ENCODE measurements around the gene SUCLG2. TPM values are rescaled to one million over a fixed set of nuclear protein-coding genes. Genes with fewer than 3 reads are reported as not detected.
"Not testable (repeated sequence)": the region's sequence is repeated elsewhere in the genome, so short reads cannot be mapped to it uniquely, and the experiment has no call there.

Gene SUCLG2
- total RNA-seq, 1 donor from 2014 or later, result 20.8 TPM

GRCh38 chr3:67551361-67552016 lies 102.9 kb downstream of the SUCLG2 start:
- no peaks in the 10 kb centered on the region for H3K4me1 ChIP-seq (ENCODE audit: insufficient read depth, low read length)

GRCh38 chr3:67550541-67550940 lies 103.9 kb downstream of the SUCLG2 start:
- no peaks in the 10 kb centered on the region for H3K36me3 Mint-ChIP-seq (ENCODE audit: low read depth, unreplicated experiment)
- H3K9me3 ChIP-seq (ENCODE audit: insufficient read depth, low read depth, low read length), result no peaks in the 10 kb centered on the region
- no peaks in the 10 kb centered on the region for H3K27me3 Mint-ChIP-seq (ENCODE audit: low read depth, unreplicated experiment)

More at GRCh38 chr3:67551361-67552016, 102.9 kb downstream of the SUCLG2 start:
- Histone ChIP-seq H3K27ac (ENCODE audit: low read depth, low read length) (no peak overlapping the region), H3K9ac (ENCODE audit: low read length) (no peak overlapping the region), H4K20me1 (ENCODE audit: insufficient read depth, low read length) (peaks cover 7% of the 10 kb centered on the region), H3K79me2 (ENCODE audit: insufficient read depth, low read length) (no peaks in the 10 kb centered on the region), H3K27me3 (ENCODE audit: insufficient read depth, low read length) (no peaks in the 10 kb centered on the region), H3K4me3 (ENCODE audit: insufficient read depth, low read depth, low read length) (no peak overlapping the region), H3K36me3 (ENCODE audit: insufficient read depth, low read length) (no peaks in the 10 kb centered on the region), H3K4me2 (ENCODE audit: low read length) (no peak overlapping the region), H2AFZ (ENCODE audit: low read depth, low read length) (no peak overlapping the region), H3K9me3 (ENCODE audit: insufficient read depth, low read depth, low read length) (no peaks in the 10 kb centered on the region)
- Mint-ChIP-seq H3K4me3 (ENCODE audit: unreplicated experiment) (no peak overlapping the region), H3K36me3 (ENCODE audit: low read depth, unreplicated experiment) (no peaks in the 10 kb centered on the region), H3K27me3 (ENCODE audit: low read depth, unreplicated experiment) (no peaks in the 10 kb centered on the region), H3K27ac (ENCODE audit: unreplicated experiment) (no peak overlapping the region), H3K4me1 (ENCODE audit: low read depth, unreplicated experiment) (no peaks in the 10 kb centered on the region), H3K9me3 (ENCODE audit: unreplicated experiment) (no peaks in the 10 kb centered on the region)
- TF ChIP-seq CTCF (IDR thresholded peaks at IDR 0.05; ENCODE audit: insufficient read depth, low read depth, low read length) (no peak), EZH2 (IDR thresholded peaks at IDR 0.05; ENCODE audit: insufficient read depth, low read length) (no peak)
- no peak for DNase-seq (ENCODE audit: low read depth)
- no peak for FAIRE-seq

DNA sequence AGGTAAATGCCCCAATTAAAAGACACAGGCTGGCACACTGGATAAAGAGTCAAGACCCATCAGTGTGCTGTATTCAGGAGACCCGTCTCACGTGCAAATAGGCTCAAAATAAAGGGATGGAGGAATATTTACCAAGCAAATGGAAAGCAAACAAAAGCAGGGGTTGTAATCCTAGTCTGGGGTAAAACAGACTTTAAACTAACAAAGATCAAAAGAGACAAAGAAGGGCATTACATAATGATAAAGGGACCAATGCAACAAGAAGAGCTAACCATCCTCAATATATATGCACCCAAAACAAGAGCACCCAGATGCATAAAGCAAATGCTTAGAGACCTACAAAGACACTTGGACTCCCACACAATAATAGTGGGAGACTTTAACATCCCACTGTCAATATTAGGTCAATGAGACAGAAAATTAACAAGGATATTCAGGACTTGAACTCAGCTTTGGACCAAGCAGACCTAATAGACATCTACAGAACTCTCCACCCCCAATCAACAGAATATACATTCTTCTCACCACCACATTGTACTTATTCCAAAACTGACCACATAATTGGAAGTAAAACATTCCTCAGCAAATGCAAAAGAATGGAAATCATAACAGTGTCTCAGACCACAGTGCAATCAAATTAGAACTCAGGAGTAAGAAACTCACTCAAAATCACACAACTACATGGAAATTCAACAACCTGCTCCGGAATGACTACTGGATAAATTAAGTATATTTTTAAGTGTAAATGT lies 111.7 kb downstream of the SUCLG2 start:
- H3K4me3 Mint-ChIP-seq (ENCODE audit: unreplicated experiment); H3K36me3 Mint-ChIP-seq (ENCODE audit: low read depth, unreplicated experiment); FAIRE-seq; H3K9me3 Mint-ChIP-seq (ENCODE audit: unreplicated experiment); H3K27ac Mint-ChIP-seq (ENCODE audit: unreplicated experiment); H3K27me3 Mint-ChIP-seq (ENCODE audit: low read depth, unreplicated experiment); H3K27ac ChIP-seq (ENCODE audit: low read depth, low read length); H3K9ac ChIP-seq (ENCODE audit: low read length); H3K4me1 ChIP-seq (ENCODE audit: insufficient read depth, low read length); H3K9me3 ChIP-seq (ENCODE audit: insufficient read depth, low read depth, low read length); H3K4me1 Mint-ChIP-seq (ENCODE audit: low read depth, unreplicated experiment); H3K4me2 ChIP-seq (ENCODE audit: low read length); H3K36me3 ChIP-seq (ENCODE audit: insufficient read depth, low read length); H3K79me2 ChIP-seq (ENCODE audit: insufficient read depth, low read length); H3K27me3 ChIP-seq (ENCODE audit: insufficient read depth, low read length); H3K4me3 ChIP-seq (ENCODE audit: insufficient read depth, low read depth, low read length); H2AFZ ChIP-seq (ENCODE audit: low read depth, low read length): not testable (repeated sequence)
- H4K20me1 ChIP-seq (ENCODE audit: insufficient read depth, low read length), result peaks cover 26% of the 10 kb centered on the region
- DNase-seq (ENCODE audit: low read depth), result peak; percentile 38

More at GRCh38 chr3:67550541-67550940, 103.9 kb downstream of the SUCLG2 start:
- Histone ChIP-seq H3K79me2 (ENCODE audit: insufficient read depth, low read length) (no peaks in the 10 kb centered on the region), H4K20me1 (ENCODE audit: insufficient read depth, low read length) (peaks cover 12% of the 10 kb centered on the region), H3K27ac (ENCODE audit: low read depth, low read length) (no peak overlapping the region), H3K9ac (ENCODE audit: low read length) (no peak overlapping the region), H3K4me1 (ENCODE audit: insufficient read depth, low read length) (no peaks in the 10 kb centered on the region), H3K36me3 (ENCODE audit: insufficient read depth, low read length) (no peaks in the 10 kb centered on the region), H2AFZ (ENCODE audit: low read depth, low read length) (no peak overlapping the region), H3K27me3 (ENCODE audit: insufficient read depth, low read length) (no peaks in the 10 kb centered on the region), H3K4me2 (ENCODE audit: low read length) (no peak overlapping the region), H3K4me3 (ENCODE audit: insufficient read depth, low read depth, low read length) (no peak overlapping the region)
- Mint-ChIP-seq H3K4me1 (ENCODE audit: low read depth, unreplicated experiment) (no peaks in the 10 kb centered on the region), H3K9me3 (ENCODE audit: unreplicated experiment) (no peaks in the 10 kb centered on the region), H3K27ac (ENCODE audit: unreplicated experiment) (no peak overlapping the region), H3K4me3 (ENCODE audit: unreplicated experiment) (no peak overlapping the region)
- DNase-seq (ENCODE audit: low read depth) (no peak), FAIRE-seq (no peak)
- TF ChIP-seq EZH2 (IDR thresholded peaks at IDR 0.05; ENCODE audit: insufficient read depth, low read length) (no peak), CTCF (IDR thresholded peaks at IDR 0.05; ENCODE audit: insufficient read depth, low read depth, low read length) (no peak)
